Thoracic aorta (tissue), 2 donors: ENCODE results near the gene MAPK4. TPM values are rescaled to one million over a fixed set of nuclear protein-coding genes. Genes with fewer than 3 reads are reported as not detected.
"Not testable (repeated sequence)": the region's sequence is repeated elsewhere in the genome, so short reads cannot be mapped to it uniquely, and the experiment has no call there.

Experiments used
- ATAC-seq: fragments of 150-250 bp; one replicate; pipeline ENCODE4 v1.8.0; 2017; ENCODE audit warnings: low read depth; ENCODE audit not compliant: insufficient number of reproducible peaks, low FRiP score
- DNase-seq: peaks from one replicate; pipeline ENCODE4 v3.0.0-alpha.2; 2020; ENCODE audit warnings: low spot score
- H3K27ac ChIP-seq, 2 donors: fragments of 200-600 bp; sonication (generic); 1 replicate in 1 of 2; 2 replicates in 1 of 2; pipeline ENCODE4 v1.5.1; 2016; ENCODE audit warnings: mild to moderate bottlenecking in 2 of 2, moderate library complexity in 2 of 2
- H3K27me3 ChIP-seq: fragments of 200-600 bp; sonication (generic); replicated peaks from 2 replicates; pipeline ENCODE4 v1.6.0; 2016; ENCODE audit warnings: mild to moderate bottlenecking; ENCODE audit not compliant: insufficient read depth
- H3K36me3 ChIP-seq: fragments of 200-600 bp; sonication (generic); one replicate; pipeline ENCODE4 v1.5.1; 2016
- H3K4me1 ChIP-seq, 2 donors: fragments of 200-600 bp; sonication (generic); 1 replicate in 1 of 2; 2 replicates in 1 of 2; pipeline versions ENCODE4 v1.5.1 to v1.6.0; 2016; ENCODE audit warnings: low read depth in 2 of 2, mild to moderate bottlenecking in 1 of 2; ENCODE audit not compliant: control insufficient read depth in 1 of 2
- H3K4me3 ChIP-seq: fragments of 200-600 bp; sonication (generic); 2 replicates; pipeline ENCODE4 v1.5.1; 2016; ENCODE audit warnings: mild to moderate bottlenecking
- H3K9me3 ChIP-seq: fragments of 200-600 bp; sonication (generic); 2 replicates; pipeline ENCODE4 v1.5.1; 2016
- CTCF ChIP-seq: fragments of 200-600 bp; sonication (generic); IDR thresholded peaks from one replicate; pipeline ENCODE4 v1.5.1; 2019; ENCODE audit warnings: antibody characterized with exemption
- total RNA-seq, 2 donors: library from RNA; depleted of rRNA; stranded (reverse); fragments of >200 nt; gene quantifications; one replicate each; pipeline versions ENCODE4 v1.1.0 to v1.2.3, GENCODE V29; 2016

Gene MAPK4
- total RNA-seq, 2 donors from 2014 or later, result 1.5 to 4.0 TPM

GRCh38 chr18:50700245-50701165 lies 140.6 kb downstream of the MAPK4 start:
- Histone ChIP-seq H3K4me3 (no peak overlapping the region), H3K27me3 (no peaks in the 10 kb centered on the region), H3K36me3 (no peaks in the 10 kb centered on the region), H3K9me3 (no peaks in the 10 kb centered on the region), H3K27ac (no peak overlapping the region), H3K4me1 (no peaks in the 10 kb centered on the region)
- ATAC-seq, result no peak
- no peak for DNase-seq
- no peak for TF ChIP-seq CTCF

- H3K27me3 ChIP-seq, result no peaks in the 10 kb centered on the region
- peaks cover 0 to 16% of the 10 kb centered on the region in 2 donors for H3K4me1 ChIP-seq
- no peak for TF ChIP-seq CTCF
- no peaks in the 10 kb centered on the region for H3K36me3 ChIP-seq
- no peak overlapping the region for H3K4me3 ChIP-seq
- DNase-seq (no peak), ATAC-seq (no peak)
- H3K27ac ChIP-seq, result no peak overlapping the region
- no peaks in the 10 kb centered on the region for H3K9me3 ChIP-seq
Measured at GRCh38 chr18:50704357-50704940, 144.6 kb downstream of the MAPK4 start.

- Histone ChIP-seq H3K4me1 (peaks cover 0 to 16% of the 10 kb centered on the region in 2 donors), H3K4me3 (no peak overlapping the region), H3K27ac (no peak overlapping the region), H3K27me3 (no peaks in the 10 kb centered on the region), H3K36me3 (no peaks in the 10 kb centered on the region), H3K9me3 (no peaks in the 10 kb centered on the region)
- DNase-seq (no peak), ATAC-seq (no peak)
- TF ChIP-seq CTCF, result no peak
Measured at GRCh38 chr18:50706199-50706598, 146.3 kb downstream of the MAPK4 start.

- DNase-seq (no peak), ATAC-seq (no peak)
- Histone ChIP-seq H3K27me3 (no peaks in the 10 kb centered on the region), H3K4me3 (no peak overlapping the region), H3K4me1 (peaks cover 0 to 16% of the 10 kb centered on the region in 2 donors), H3K9me3 (no peaks in the 10 kb centered on the region), H3K36me3 (no peaks in the 10 kb centered on the region), H3K27ac (no peak overlapping the region)
- no peak for TF ChIP-seq CTCF
Measured at GRCh38 chr18:50706651-50707050, 146.8 kb downstream of the MAPK4 start.

- not testable (repeated sequence) for ATAC-seq, DNase-seq, H3K27ac ChIP-seq, H3K4me3 ChIP-seq, H3K36me3 ChIP-seq, H3K27me3 ChIP-seq, H3K9me3 ChIP-seq
- H3K4me1 ChIP-seq, result peaks cover 0 to 16% of the 10 kb centered on the region in 2 donors
Measured at GRCh38 chr18:50707297-50707696, 147.4 kb downstream of the MAPK4 start.
